8988T (cell line): ENCODE measurements around the gene HNRNPM.
"Not testable (repeated sequence)": the region's sequence is repeated elsewhere in the genome, so short reads cannot be mapped to it uniquely, and the experiment has no call there.

Experiments used
- DNase-seq: peaks from one replicate; pipeline ENCODE4 v3.0.0; 2011

Gene HNRNPM

GRCh38 chr19:8444677-8445487, at the start of gene HNRNPM:
TSS of gene HNRNPM (plus strand) at chr19:8444975. CDS start at chr19:8444999, 24 bp downstream.
- peak; percentile 77 for DNase-seq

- no peak for DNase-seq
Observed at GRCh38 chr19:8395621-8396082, 49.1 kb upstream of the HNRNPM start.

- DNase-seq = no peak
Observed at GRCh38 chr19:8396185-8396562, 48.6 kb upstream of the HNRNPM start.

DNA sequence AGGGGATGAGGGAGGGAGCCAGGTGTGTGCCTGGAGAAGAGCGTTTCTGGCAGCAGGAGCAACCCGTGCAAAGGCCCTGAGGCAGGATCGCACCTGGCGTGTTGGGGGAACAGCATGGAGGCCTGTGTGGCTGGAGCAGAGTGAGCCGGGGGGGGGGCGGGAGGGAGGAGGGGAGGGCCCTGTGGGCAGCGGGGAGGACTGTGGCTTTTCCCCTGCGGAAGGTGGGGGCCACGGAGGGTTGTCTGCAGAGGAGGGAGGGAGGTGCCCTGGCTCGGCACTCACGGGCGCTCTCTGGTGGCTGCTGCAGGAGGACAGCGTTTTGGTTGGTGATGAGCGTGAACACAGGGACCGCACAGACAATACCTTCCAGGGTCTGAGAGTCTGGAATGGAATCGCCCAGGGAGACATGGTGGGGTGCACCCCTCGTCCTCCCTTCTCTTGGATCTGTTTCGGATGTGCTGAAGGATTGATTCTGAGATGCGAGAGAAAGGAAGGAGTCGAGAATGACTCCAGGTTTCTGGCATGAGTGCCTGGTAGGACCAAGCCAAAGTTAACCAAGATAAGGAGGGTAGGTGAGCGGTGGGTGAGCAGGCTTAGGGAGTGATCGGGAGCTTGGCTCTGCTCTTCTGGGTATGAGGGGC, 48.1 kb upstream of the HNRNPM start:
- peak; percentile 66 for DNase-seq

- no peak for DNase-seq
Observed at GRCh38 chr19:8397271-8397670, 47.5 kb upstream of the HNRNPM start.

- no peak for DNase-seq
Observed at GRCh38 chr19:8397746-8398310, 46.9 kb upstream of the HNRNPM start.

DNA sequence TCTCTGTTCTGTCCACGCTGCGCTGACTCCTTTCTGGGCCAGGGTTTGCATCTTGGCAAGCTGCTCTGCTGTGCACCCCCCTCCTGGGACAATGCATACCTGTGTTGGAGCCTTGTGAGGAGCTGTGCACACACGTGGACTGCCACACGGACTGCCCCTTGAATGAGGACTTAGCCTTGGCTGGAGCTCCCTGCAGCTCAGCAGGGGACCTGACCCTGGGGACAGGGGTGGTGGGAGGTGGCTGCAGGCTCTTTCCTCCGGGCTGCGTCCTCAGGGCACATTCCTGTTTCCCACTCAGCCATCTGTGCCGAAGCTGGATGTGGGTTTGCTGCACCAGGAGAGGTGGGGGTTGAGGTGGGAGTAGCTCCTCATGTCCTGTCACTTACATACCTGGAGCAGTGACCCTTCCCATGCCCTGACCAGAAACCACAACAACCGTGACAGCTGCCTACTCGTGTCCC, 46.4 kb upstream of the HNRNPM start:
- DNase-seq = no peak

DNA sequence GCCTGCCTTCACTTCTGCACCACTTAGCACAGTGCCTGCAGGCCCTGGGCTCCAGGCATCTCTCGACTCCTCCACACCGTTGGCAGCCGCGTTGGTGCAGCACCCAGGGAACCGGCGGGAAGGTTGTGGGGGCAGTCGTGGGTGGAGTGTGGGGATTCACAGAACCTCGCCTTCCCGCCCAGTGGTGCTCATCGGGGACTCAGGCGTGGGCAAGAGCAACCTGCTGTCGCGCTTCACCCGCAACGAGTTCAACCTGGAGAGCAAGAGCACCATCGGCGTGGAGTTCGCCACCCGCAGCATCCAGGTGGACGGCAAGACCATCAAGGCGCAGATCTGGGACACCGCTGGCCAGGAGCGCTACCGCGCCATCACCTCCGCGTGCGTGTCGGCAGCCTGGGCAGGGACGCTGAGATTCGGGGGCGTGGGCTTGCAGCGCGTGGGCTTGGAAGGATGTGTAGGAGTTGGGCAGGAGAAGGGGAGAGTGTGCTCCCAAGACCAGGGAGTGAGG, 45.0 kb upstream of the HNRNPM start:
- DNase-seq = no peak

- DNase-seq = no peak
Observed at GRCh38 chr19:8401981-8402411, 42.8 kb upstream of the HNRNPM start.

GRCh38 chr19:8403098-8403819, 41.5 kb upstream of the HNRNPM start:
- DNase-seq = no peak

DNA sequence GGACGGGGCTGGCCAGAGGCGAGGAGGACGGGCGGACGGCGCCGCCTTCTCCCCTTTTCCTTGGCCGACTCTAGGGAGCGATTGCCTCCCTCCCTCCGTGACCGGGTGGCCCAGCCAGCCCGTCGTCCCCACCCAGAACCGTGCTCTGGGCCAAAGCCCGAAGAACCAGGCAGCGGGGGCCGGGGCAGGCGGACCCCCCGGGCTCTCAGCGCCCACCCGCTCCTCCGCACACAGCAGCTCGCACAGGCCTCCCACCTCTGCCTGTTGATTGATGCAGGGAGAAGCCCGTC, 41.0 kb upstream of the HNRNPM start:
- DNase-seq = no peak

DNA sequence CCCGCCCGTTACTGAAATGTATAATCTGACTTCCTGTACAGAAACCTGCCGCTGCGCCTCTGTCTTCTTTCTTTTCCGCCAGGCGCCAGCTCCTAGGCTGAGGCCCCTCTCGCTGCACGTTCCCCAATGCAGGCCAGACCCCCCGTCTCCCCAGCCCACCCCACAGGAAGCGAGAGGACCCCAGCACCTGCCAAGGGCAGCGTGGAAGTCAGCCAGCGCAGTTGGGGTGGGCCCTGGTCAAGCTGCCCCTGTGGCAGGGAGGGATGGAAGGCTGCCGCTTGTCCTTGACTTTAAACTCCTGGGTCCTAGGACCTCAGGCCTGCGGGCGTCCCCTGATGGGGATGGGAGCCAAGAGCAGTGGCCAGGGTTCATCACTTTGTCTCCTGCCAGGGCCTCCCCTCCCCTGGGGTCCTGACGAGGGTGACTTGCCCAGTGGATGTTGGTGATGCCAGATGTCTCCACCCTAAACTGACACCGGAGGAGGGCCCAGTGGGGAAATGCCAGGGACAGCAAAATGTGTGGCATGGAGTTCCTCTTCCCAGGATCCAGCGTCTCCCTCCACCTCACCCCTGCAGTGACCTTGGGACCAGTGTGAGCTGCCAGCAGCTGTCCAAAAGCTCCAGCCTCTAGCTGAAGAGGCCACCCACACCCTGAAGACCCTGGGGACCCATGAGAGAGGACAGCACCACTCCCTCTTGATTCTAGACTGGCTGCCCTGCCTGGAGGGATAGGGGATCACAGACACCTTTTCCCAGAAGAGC, 40.2 kb upstream of the HNRNPM start:
- no peak for DNase-seq

DNA sequence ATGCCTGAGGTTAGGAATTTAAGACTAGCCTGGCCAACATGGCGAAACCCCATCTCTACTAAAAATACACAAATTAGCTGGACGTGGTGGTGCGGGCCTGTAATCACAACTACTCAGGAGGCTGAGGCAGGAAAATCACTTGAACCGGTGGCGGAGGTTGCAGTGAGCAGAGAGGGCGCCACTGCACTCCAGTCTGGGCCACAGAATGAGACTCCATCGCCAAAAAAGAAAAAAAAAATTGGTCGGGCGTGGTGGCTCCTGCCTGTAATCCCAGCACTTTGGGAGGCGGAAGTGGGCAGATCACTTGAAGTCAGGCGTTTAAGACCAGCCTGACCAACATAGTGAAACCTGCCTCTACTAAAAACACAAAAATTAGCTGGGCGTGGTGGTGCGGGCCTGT, 34.1 kb upstream of the HNRNPM start:
- DNase-seq = not testable (repeated sequence)

GRCh38 chr19:8412783-8413628, 31.8 kb upstream of the HNRNPM start, which contains the start of gene MARCHF2:
TSS of gene MARCHF2 (plus strand) at chr19:8413305. CDS start at chr19:8421841, 8,536 bp downstream.
- peak; percentile 67 for DNase-seq

GRCh38 chr19:8413629-8413995, 31.2 kb upstream of the HNRNPM start:
- no peak for DNase-seq

- DNase-seq = no peak
Observed at GRCh38 chr19:8416796-8417195, 28.0 kb upstream of the HNRNPM start.

GRCh38 chr19:8421484-8422461, 23.0 kb upstream of the HNRNPM start:
- no peak for DNase-seq

GRCh38 chr19:8423817-8424223, 21.0 kb upstream of the HNRNPM start:
- DNase-seq = no peak

- not testable (repeated sequence) for DNase-seq
Observed at GRCh38 chr19:8425331-8425730, 19.4 kb upstream of the HNRNPM start.

DNA sequence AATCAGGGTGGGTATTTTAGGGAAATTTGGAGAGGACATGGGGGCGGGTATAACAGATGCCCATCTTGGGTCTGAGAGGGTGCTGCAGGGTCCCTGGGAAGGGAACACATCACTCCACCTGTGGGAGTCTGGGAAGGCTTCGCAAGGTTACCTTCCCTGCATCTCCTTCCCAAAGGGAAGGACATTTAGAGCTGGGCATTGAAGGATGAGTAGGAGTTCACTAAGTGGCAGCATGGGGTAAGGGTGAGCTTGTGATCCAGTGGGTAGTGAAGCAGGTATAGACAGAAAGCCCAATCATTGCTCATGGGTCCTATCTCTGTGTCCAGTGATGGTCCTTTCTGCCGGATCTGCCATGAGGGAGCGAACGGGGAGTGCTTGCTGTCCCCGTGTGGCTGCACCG, 18.5 kb upstream of the HNRNPM start:
- DNase-seq = no peak
